DMS79 treated with DMSO at 0.1 percent for 48 hours (cell line): ENCODE results near the gene COX8C.
"Not testable (repeated sequence)": the region's sequence is repeated elsewhere in the genome, so short reads cannot be mapped to it uniquely, and the experiment has no call there.

Experiments used
- DNase-seq: peaks from one replicate; lab custom pipeline; 2025; lab: John Stamatoyannopoulos, UW

Gene COX8C

GRCh38 chr14:93320489-93320888, 26.5 kb upstream of the COX8C start:
- no peak for DNase-seq

- no peak for DNase-seq
These were observed 23.9 kb upstream of the COX8C start for GRCh38 chr14:93322929-93323599.

- no peak for DNase-seq
These were observed 23.3 kb upstream of the COX8C start for GRCh38 chr14:93323600-93324174.

GRCh38 chr14:93326196-93326595, 20.8 kb upstream of the COX8C start:
- no peak for DNase-seq

GRCh38 chr14:93328546-93328945, 18.4 kb upstream of the COX8C start:
- no peak for DNase-seq

GRCh38 chr14:93329965-93330608, 16.9 kb upstream of the COX8C start:
- no peak for DNase-seq

GRCh38 chr14:93330609-93331000, 16.4 kb upstream of the COX8C start:
- no peak for DNase-seq

GRCh38 chr14:93331002-93331727, 15.8 kb upstream of the COX8C start:
- no peak for DNase-seq

GRCh38 chr14:93331728-93332396, 15.1 kb upstream of the COX8C start:
- DNase-seq = no peak

- peak; percentile 45 for DNase-seq
These were observed 14.6 kb upstream of the COX8C start for GRCh38 chr14:93332397-93332852.

- peak; percentile 95 for DNase-seq
These were observed 13.9 kb upstream of the COX8C start, which contains the start of gene BTBD7 for GRCh38 chr14:93332853-93333630. TSS of gene BTBD7 (minus strand) at chr14:93333036. CDS start at chr14:93296051, 36,985 bp downstream.

GRCh38 chr14:93333631-93334103, 13.3 kb upstream of the COX8C start:
- DNase-seq = no peak

- DNase-seq = no peak
These were observed 9.7 kb upstream of the COX8C start for GRCh38 chr14:93337143-93337753.

GRCh38 chr14:93337884-93338283, 9.1 kb upstream of the COX8C start:
- DNase-seq = no peak

- no peak for DNase-seq
These were observed 3.7 kb upstream of the COX8C start for GRCh38 chr14:93343266-93343665.

- DNase-seq = no peak
These were observed 3.2 kb upstream of the COX8C start for GRCh38 chr14:93343797-93344196.

GRCh38 chr14:93347850-93348249, 868 bp downstream of the COX8C start:
- no peak for DNase-seq

GRCh38 chr14:93348292-93348691, 1.3 kb downstream of the COX8C start:
- no peak for DNase-seq

- DNase-seq = not testable (repeated sequence)
These were observed 7.9 kb downstream of the COX8C start for GRCh38 chr14:93354873-93355272.

GRCh38 chr14:93368996-93369712, 22.2 kb downstream of the COX8C start:
- DNase-seq = peak; percentile 74
